Mucosa of descending colon (tissue), 3 donors: ENCODE results near the gene PANX2. TPM values are rescaled to one million over a fixed set of nuclear protein-coding genes. Genes with fewer than 3 reads are reported as not detected.

Experiments used
- ATAC-seq: fragments of 200-7000 bp; cut with Tn5 transposase; one replicate; pipeline ENCODE4 v1.9.1; 2020; ENCODE audit warnings: mild to moderate bottlenecking, moderate library complexity
- DNase-seq, 3 donors: peaks; one replicate each; pipeline ENCODE4 v3.0.0-alpha.2; 2020
- H3K36me3 ChIP-seq: fragments of 200-600 bp; one replicate; pipeline ENCODE4 v1.8.0; 2021; ENCODE audit warnings: low read depth, mild to moderate bottlenecking
- H3K4me1 ChIP-seq: fragments of 200-600 bp; one replicate; pipeline ENCODE4 v1.8.0; 2021; ENCODE audit warnings: low read depth, mild to moderate bottlenecking
- H3K4me3 ChIP-seq: fragments of 200-600 bp; one replicate; pipeline ENCODE4 v1.8.0; 2021; ENCODE audit warnings: mild to moderate bottlenecking
- H3K9me3 ChIP-seq: fragments of 200-600 bp; one replicate; pipeline ENCODE4 v1.8.0; 2021; ENCODE audit warnings: mild to moderate bottlenecking
- CTCF ChIP-seq: fragments of 200-600 bp; IDR thresholded peaks from one replicate; pipeline ENCODE4 v1.8.0; 2022; ENCODE audit warnings: antibody characterized with exemption, mild to moderate bottlenecking
- intact Hi-C, 2 donors: fragments of 100-400 bp; cut with DNase I in 1 of 2; cut with micrococcal nuclease in 1 of 2; formaldehyde crosslinking; loops; one replicate each; pipeline versions ENCODE4 v1.11.0 to v1.11.1; 2022; cut with DNase I, micrococcal nuclease
- total RNA-seq, 3 donors: library from RNA; stranded (reverse); fragmentation: NEBNext Ultra II Directional in 2 of 3; extraction: Animal tissue kit (Norgen Biotek cat#: 25700) in 2 of 3; gene quantifications; one replicate each; pipeline versions ENCODE4 v1.2.1 to v1.2.4, GENCODE V29; 2021 to 2023
- donor health status: DM: no; HTN: no; CAD: no; lungs with moderate emphysema.
- donor health status: DM: no; HTN: no; CAD: no.
- donor health status: DM: no; HTN: yes; CAD: no.

PANX2 gene
- total RNA-seq, 3 donors from 2014 or later: 0.44 TPM; not detected in 2

- DNase-seq (peak in 1 of 3 donors; percentile 46), ATAC-seq (no peak)
- Histone ChIP-seq H3K4me3 (no peak overlapping the region), H3K4me1 (no peaks in the 10 kb centered on the region), H3K9me3 (no peaks in the 10 kb centered on the region), H3K36me3 (no peaks in the 10 kb centered on the region)
- no peak for TF ChIP-seq CTCF
- intact Hi-C loops: no loop called here
Observed at GRCh38 chr22:50178471-50178864, 7.9 kb downstream of the PANX2 start.

- DNase-seq (peak in 1 of 3 donors; percentile 52), ATAC-seq (no peak)
- Histone ChIP-seq H3K9me3 (no peaks in the 10 kb centered on the region), H3K4me3 (no peak overlapping the region), H3K36me3 (no peaks in the 10 kb centered on the region), H3K4me1 (no peaks in the 10 kb centered on the region)
- TF ChIP-seq CTCF: no peak
- intact Hi-C loops: no loop called here
Observed at GRCh38 chr22:50178871-50179869, 8.6 kb downstream of the PANX2 start.

GRCh38 chr22:50179937-50180726, 9.6 kb downstream of the PANX2 start:
- DNase-seq: peak in 1 of 3 donors; percentile 40
- no peak for TF ChIP-seq CTCF
- intact Hi-C loops: no loop called here

GRCh38 chr22:50180727-50181521, 10.4 kb downstream of the PANX2 start:
- H3K36me3 ChIP-seq: no peaks in the 10 kb centered on the region
- H3K9me3 ChIP-seq: no peaks in the 10 kb centered on the region
- no peak for ATAC-seq
- peak in 1 of 3 donors; percentile 49 for DNase-seq
- intact Hi-C loops: no loop called here
- H3K4me3 ChIP-seq: no peak overlapping the region
- no peak for TF ChIP-seq CTCF
- H3K4me1 ChIP-seq: peaks cover 6% of the 10 kb centered on the region

More at GRCh38 chr22:50179937-50180726, 9.6 kb downstream of the PANX2 start:
- Histone ChIP-seq H3K36me3 (no peaks in the 10 kb centered on the region), H3K4me3 (no peak overlapping the region), H3K9me3 (no peaks in the 10 kb centered on the region), H3K4me1 (peaks cover 4% of the 10 kb centered on the region)
- no peak for ATAC-seq
